ENCODE measurements around the gene RPL13. TPM values are rescaled to one million over a fixed set of nuclear protein-coding genes. Genes with fewer than 3 reads are reported as not detected.

Gene RPL13
- total and polyA plus RNA-seq, 2 of the 13 experiments (the other 11 are each of a cell fraction or from before 2014, with no cell fraction given): 2,988 to 4,411 TPM

DNA sequence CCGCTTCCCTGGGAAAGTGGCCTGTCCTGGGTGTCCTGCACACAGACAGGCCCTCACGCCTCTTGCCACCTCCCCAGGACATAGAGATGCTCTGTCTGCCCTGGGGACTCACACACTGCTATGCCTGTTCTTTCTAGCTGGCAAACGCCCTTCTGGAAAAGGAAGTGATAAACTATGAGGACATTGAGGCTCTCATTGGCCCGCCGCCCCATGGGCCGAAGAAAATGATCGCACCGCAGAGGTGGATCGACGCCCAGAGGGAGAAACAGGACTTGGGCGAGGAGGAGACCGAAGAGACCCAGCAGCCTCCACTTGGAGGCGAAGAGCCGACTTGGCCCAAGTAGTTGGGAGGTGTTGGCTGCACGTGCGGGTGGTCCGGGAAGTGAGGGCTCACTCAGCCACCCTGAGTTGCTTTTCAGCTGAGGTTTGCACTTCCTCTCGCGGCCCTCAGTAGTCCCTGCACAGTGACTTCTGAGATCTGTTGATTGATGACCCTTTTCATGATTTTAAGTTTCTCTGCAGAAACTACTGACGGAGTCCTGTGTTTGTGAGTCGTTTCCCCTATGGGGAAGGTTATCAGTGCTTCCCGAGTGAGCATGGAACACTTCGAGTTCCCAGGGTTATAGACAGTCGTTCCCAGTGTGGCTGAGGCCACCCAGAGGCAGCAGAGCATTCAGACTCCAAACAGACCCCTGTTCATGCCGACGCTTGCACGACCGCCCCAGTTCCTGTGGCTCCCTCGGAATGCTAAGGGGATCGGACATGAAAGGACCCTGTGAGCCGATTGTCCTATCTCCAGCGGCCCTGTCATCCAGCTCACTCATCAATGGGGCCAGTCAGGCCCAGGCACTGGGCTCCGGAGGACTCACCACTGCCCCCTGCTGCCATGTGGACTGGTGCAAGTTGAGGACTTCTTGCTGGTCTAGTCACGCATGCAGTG, 3.5 kb upstream of the RPL13 start (continued):
- TF ChIP-seq ARNT2 (CRISPR knock-in tag; IDR thresholded peaks at IDR 0.05; ENCODE audit: low read depth) (peak; percentile 72; the same call in 1 of the 2 replicates), AGO2 (optimal IDR thresholded peaks at IDR 0.05; ENCODE audit: low read depth, low read length) (peak; percentile 78), YEATS4 (CRISPR knock-in tag; IDR thresholded peaks at IDR 0.05; ENCODE audit: borderline replicate concordance) (no peak), TBX3 (IDR thresholded peaks at IDR 0.05; ENCODE audit: borderline replicate concordance) (no peak), HOXA3 (CRISPR knock-in tag; IDR thresholded peaks at IDR 0.05) (peak; percentile 47; the same call in 1 of the 2 replicates), TBX2 (CRISPR knock-in tag; IDR thresholded peaks at IDR 0.05; ENCODE audit: borderline replicate concordance) (no peak), SIN3B (IDR thresholded peaks at IDR 0.05; ENCODE audit: low read length) (no peak), TCF7L2 (IDR thresholded peaks at IDR 0.05; ENCODE audit: low read depth, low read length) (no peak), ZNF883 (CRISPR knock-in tag; IDR thresholded peaks at IDR 0.05; ENCODE audit: not compliant biosample characterization) (no peak), ZFP41 (CRISPR knock-in tag; IDR thresholded peaks at IDR 0.05; ENCODE audit: borderline replicate concordance) (no peak), ZNF138 (CRISPR knock-in tag; IDR thresholded peaks at IDR 0.05; ENCODE audit: low read depth) (no peak), NR3C1 (CRISPR knock-in tag; IDR thresholded peaks at IDR 0.05) (no peak), RXRB (CRISPR knock-in tag; IDR thresholded peaks at IDR 0.05; ENCODE audit: borderline replicate concordance) (0 out of 2 replicates have a peak, but pooled peaks have one; percentile 7)
- TF ChIP-seq, protein P1, sequence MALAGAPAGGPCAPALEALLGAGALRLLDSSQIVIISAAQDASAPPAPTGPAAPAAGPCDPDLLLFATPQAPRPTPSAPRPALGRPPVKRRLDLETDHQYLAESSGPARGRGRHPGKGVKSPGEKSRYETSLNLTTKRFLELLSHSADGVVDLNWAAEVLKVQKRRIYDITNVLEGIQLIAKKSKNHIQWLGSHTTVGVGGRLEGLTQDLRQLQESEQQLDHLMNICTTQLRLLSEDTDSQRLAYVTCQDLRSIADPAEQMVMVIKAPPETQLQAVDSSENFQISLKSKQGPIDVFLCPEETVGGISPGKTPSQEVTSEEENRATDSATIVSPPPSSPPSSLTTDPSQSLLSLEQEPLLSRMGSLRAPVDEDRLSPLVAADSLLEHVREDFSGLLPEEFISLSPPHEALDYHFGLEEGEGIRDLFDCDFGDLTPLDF (CRISPR knock-in tag; IDR thresholded peaks at IDR 0.05): no peak
- TF ChIP-seq, protein P2, sequence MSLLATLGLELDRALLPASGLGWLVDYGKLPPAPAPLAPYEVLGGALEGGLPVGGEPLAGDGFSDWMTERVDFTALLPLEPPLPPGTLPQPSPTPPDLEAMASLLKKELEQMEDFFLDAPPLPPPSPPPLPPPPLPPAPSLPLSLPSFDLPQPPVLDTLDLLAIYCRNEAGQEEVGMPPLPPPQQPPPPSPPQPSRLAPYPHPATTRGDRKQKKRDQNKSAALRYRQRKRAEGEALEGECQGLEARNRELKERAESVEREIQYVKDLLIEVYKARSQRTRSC (CRISPR knock-in tag; IDR thresholded peaks at IDR 0.05; ENCODE audit: low read depth): no peak
- TF ChIP-seq, protein P3, sequence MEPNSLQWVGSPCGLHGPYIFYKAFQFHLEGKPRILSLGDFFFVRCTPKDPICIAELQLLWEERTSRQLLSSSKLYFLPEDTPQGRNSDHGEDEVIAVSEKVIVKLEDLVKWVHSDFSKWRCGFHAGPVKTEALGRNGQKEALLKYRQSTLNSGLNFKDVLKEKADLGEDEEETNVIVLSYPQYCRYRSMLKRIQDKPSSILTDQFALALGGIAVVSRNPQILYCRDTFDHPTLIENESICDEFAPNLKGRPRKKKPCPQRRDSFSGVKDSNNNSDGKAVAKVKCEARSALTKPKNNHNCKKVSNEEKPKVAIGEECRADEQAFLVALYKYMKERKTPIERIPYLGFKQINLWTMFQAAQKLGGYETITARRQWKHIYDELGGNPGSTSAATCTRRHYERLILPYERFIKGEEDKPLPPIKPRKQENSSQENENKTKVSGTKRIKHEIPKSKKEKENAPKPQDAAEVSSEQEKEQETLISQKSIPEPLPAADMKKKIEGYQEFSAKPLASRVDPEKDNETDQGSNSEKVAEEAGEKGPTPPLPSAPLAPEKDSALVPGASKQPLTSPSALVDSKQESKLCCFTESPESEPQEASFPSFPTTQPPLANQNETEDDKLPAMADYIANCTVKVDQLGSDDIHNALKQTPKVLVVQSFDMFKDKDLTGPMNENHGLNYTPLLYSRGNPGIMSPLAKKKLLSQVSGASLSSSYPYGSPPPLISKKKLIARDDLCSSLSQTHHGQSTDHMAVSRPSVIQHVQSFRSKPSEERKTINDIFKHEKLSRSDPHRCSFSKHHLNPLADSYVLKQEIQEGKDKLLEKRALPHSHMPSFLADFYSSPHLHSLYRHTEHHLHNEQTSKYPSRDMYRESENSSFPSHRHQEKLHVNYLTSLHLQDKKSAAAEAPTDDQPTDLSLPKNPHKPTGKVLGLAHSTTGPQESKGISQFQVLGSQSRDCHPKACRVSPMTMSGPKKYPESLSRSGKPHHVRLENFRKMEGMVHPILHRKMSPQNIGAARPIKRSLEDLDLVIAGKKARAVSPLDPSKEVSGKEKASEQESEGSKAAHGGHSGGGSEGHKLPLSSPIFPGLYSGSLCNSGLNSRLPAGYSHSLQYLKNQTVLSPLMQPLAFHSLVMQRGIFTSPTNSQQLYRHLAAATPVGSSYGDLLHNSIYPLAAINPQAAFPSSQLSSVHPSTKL (CRISPR knock-in tag; IDR thresholded peaks at IDR 0.05): peak; percentile 20; the same call in 1 of the 2 replicates
- TF ChIP-seq, protein P4, sequence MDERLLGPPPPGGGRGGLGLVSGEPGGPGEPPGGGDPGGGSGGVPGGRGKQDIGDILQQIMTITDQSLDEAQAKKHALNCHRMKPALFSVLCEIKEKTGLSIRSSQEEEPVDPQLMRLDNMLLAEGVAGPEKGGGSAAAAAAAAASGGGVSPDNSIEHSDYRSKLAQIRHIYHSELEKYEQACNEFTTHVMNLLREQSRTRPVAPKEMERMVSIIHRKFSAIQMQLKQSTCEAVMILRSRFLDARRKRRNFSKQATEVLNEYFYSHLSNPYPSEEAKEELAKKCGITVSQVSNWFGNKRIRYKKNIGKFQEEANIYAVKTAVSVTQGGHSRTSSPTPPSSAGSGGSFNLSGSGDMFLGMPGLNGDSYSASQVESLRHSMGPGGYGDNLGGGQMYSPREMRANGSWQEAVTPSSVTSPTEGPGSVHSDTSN (CRISPR knock-in tag; IDR thresholded peaks at IDR 0.05): peak; percentile 40; the same call in 1 of the 2 replicates
- TF ChIP-seq, protein P5, sequence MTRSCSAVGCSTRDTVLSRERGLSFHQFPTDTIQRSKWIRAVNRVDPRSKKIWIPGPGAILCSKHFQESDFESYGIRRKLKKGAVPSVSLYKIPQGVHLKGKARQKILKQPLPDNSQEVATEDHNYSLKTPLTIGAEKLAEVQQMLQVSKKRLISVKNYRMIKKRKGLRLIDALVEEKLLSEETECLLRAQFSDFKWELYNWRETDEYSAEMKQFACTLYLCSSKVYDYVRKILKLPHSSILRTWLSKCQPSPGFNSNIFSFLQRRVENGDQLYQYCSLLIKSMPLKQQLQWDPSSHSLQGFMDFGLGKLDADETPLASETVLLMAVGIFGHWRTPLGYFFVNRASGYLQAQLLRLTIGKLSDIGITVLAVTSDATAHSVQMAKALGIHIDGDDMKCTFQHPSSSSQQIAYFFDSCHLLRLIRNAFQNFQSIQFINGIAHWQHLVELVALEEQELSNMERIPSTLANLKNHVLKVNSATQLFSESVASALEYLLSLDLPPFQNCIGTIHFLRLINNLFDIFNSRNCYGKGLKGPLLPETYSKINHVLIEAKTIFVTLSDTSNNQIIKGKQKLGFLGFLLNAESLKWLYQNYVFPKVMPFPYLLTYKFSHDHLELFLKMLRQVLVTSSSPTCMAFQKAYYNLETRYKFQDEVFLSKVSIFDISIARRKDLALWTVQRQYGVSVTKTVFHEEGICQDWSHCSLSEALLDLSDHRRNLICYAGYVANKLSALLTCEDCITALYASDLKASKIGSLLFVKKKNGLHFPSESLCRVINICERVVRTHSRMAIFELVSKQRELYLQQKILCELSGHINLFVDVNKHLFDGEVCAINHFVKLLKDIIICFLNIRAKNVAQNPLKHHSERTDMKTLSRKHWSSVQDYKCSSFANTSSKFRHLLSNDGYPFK (CRISPR knock-in tag; IDR thresholded peaks at IDR 0.05; ENCODE audit: borderline replicate concordance): no peak
